Astrocyte (in vitro differentiated cells and primary cell): ENCODE data around the gene ARHGEF10L.

Experiments
- EZH2 ChIP-seq: IDR thresholded peaks from 2 replicates; pipeline ENCODE4 v1.6.1; 2012; ENCODE audit warnings: mild to moderate bottlenecking, low read length, inconsistent platforms; ENCODE audit not compliant: insufficient read depth
- TF ChIP-seq, protein P1 (sequence below): IDR thresholded peaks from 2 replicates; pipeline ENCODE4 v1.5.1; 2011; ENCODE audit warnings: low read depth, mild to moderate bottlenecking, inconsistent platforms, low read length, moderate library complexity; ENCODE audit not compliant: insufficient read depth

DNA sequence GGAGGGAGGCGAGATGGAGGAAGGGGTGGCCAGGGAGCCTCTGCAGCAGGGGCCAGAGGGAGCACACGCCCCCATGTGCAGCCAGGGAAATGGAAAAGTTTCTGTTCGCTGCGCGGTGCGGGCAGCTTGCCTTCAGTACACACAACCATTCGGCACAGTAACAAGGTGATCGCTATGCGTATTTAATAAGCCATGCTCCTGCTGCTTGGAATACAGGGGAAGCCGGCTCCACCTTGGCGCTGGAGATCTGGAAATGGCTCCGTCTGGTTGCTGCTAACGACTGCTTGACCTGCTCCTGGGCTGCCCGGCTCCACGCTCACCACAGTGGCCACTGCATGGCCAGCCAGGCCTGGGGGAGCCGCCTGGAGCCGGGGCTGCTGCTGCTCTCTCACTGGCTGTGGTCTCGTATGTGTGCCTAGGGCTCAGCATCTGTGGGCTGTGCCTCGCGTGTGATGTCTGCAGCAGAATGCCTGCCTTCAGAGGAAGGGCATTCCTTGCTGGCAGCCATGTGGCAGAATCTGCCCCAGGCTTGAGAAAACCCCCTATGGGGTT is 129.2 kb downstream of the ARHGEF10L start:
- TF ChIP-seq, protein P1, sequence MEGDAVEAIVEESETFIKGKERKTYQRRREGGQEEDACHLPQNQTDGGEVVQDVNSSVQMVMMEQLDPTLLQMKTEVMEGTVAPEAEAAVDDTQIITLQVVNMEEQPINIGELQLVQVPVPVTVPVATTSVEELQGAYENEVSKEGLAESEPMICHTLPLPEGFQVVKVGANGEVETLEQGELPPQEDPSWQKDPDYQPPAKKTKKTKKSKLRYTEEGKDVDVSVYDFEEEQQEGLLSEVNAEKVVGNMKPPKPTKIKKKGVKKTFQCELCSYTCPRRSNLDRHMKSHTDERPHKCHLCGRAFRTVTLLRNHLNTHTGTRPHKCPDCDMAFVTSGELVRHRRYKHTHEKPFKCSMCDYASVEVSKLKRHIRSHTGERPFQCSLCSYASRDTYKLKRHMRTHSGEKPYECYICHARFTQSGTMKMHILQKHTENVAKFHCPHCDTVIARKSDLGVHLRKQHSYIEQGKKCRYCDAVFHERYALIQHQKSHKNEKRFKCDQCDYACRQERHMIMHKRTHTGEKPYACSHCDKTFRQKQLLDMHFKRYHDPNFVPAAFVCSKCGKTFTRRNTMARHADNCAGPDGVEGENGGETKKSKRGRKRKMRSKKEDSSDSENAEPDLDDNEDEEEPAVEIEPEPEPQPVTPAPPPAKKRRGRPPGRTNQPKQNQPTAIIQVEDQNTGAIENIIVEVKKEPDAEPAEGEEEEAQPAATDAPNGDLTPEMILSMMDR = no peak
- no peak for TF ChIP-seq EZH2
